Lower leg skin (tissue), 4 donors: ENCODE results near the gene PORCN. TPM values are rescaled to one million over a fixed set of nuclear protein-coding genes. Genes with fewer than 3 reads are reported as not detected.

Source experiments
- DNase-seq, 2 donors: peaks; one replicate each; pipeline ENCODE4 v3.0.0-alpha.2; 2019; ENCODE audit warnings: low spot score in 2 of 2
- H3K4me3 ChIP-seq: fragments of 200-600 bp; sonication (generic); 2 replicates; pipeline ENCODE4 v1.5.1; 2017; ENCODE audit warnings: mild to moderate bottlenecking, low read depth; ENCODE audit not compliant: poor library complexity, severe bottlenecking
- CTCF ChIP-seq, 3 donors: fragments of 450-650 bp; IDR thresholded peaks; one replicate each; pipeline ENCODE4 v1.5.1; 2016; ENCODE audit warnings: antibody characterized with exemption in 3 of 3, mild to moderate bottlenecking in 3 of 3, moderate library complexity in 2 of 3
- POLR2A ChIP-seq, 2 donors: fragments of 450-650 bp; IDR thresholded peaks; one replicate each; pipeline ENCODE4 v1.6.1; 2016 to 2017; ENCODE audit warnings: antibody characterized with exemption in 2 of 2, mild to moderate bottlenecking in 1 of 2, moderate library complexity in 1 of 2
- WGBS, 2 donors: methylation state at CpG; one replicate each; pipeline ENCODE4 v1.1.5; 2018; 5-methylcytosine and 5-hydroxymethylcytosine counted together
- intact Hi-C: fragments of 100-400 bp; cut with DNase I; formaldehyde crosslinking; loops from one replicate; pipeline ENCODE4 v1.15.0; 2023; ENCODE audit warnings: low total_unique reads
- total RNA-seq, 4 donors: library from RNA; depleted of rRNA; stranded (reverse); fragments of >200 nt; gene quantifications; one replicate each; pipeline ENCODE4 v1.1.0, GENCODE V29; 2016

PORCN gene
- total RNA-seq, 4 donors from 2014 or later = 18.6 to 32.0 (median 23.2) TPM

GRCh38 chrX:48489296-48489695 lies 19.5 kb upstream of the PORCN start:
- 64 to 72% methylated on average over 9 of the region's 9 CpGs for WGBS, 2 donors
- intact Hi-C loops = no loop called here

GRCh38 chrX:48489892-48490291 lies 18.9 kb upstream of the PORCN start:
- no peak for TF ChIP-seq CTCF (IDR thresholded peaks at IDR 0.05)
- TF ChIP-seq POLR2A (IDR thresholded peaks at IDR 0.05) = no peak
- DNase-seq = no peak
- intact Hi-C loops = no loop called here
- H3K4me3 ChIP-seq = no peak overlapping the region
- WGBS, 2 donors = 31 to 63% methylated on average over 2 of the region's 2 CpGs

More at GRCh38 chrX:48489296-48489695, 19.5 kb upstream of the PORCN start:
- TF ChIP-seq CTCF (IDR thresholded peaks at IDR 0.05) = no peak
- TF ChIP-seq POLR2A (IDR thresholded peaks at IDR 0.05) = no peak
- H3K4me3 ChIP-seq = no peak overlapping the region
- no peak for DNase-seq

- H3K4me3 ChIP-seq = no peak overlapping the region
- intact Hi-C loops = no loop called here
- WGBS, 2 donors = 47 to 53% methylated on average over 8 of the region's 8 CpGs
- no peak for TF ChIP-seq CTCF (IDR thresholded peaks at IDR 0.05)
- no peak for TF ChIP-seq POLR2A (IDR thresholded peaks at IDR 0.05)
- peak in 1 of 2 donors; percentile 20 for DNase-seq
Observed at GRCh38 chrX:48490661-48491060, 18.1 kb upstream of the PORCN start.

- TF ChIP-seq POLR2A (IDR thresholded peaks at IDR 0.05) = no peak
- no peak for TF ChIP-seq CTCF (IDR thresholded peaks at IDR 0.05)
- H3K4me3 ChIP-seq = no peak overlapping the region
- WGBS, 2 donors = 86 to 96% methylated on average over 4 to 9 of the region's 9 CpGs
- intact Hi-C loops = no loop called here
- DNase-seq = no peak
Observed at GRCh38 chrX:48491809-48492208, 17.0 kb upstream of the PORCN start.

- intact Hi-C loops = no loop called here
- no peak for TF ChIP-seq CTCF (IDR thresholded peaks at IDR 0.05)
- no peak for TF ChIP-seq POLR2A (IDR thresholded peaks at IDR 0.05)
- no peak overlapping the region for H3K4me3 ChIP-seq
- DNase-seq = no peak
- 67 to 68% methylated on average over 7 of the region's 7 CpGs for WGBS, 2 donors
Observed at GRCh38 chrX:48492293-48492910, 16.4 kb upstream of the PORCN start.

- H3K4me3 ChIP-seq = no peak overlapping the region
- TF ChIP-seq POLR2A (IDR thresholded peaks at IDR 0.05) = no peak
- TF ChIP-seq CTCF (IDR thresholded peaks at IDR 0.05) = no peak
- WGBS, 2 donors = 44 to 57% methylated on average over 4 to 10 of the region's 10 CpGs
- intact Hi-C loops = no loop called here
- DNase-seq = no peak
Observed at GRCh38 chrX:48493890-48494364, 14.9 kb upstream of the PORCN start.
